Neural progenitor cell (in vitro differentiated cells): ENCODE measurements around the gene TRIM26.

ENCODE experiments used
- CTCF ChIP-seq: fragments of 200-600 bp; sonication (generic); IDR thresholded peaks from 2 replicates; pipeline ENCODE4 v1.5.1; 2017; ENCODE audit warnings: antibody characterized with exemption, mild to moderate bottlenecking
- EZH2phosphoT487 ChIP-seq: fragments of 200-600 bp; sonication (generic); IDR thresholded peaks from 2 replicates; pipeline ENCODE4 v1.6.1; 2017; ENCODE audit warnings: antibody characterized with exemption

- TF ChIP-seq CTCF, result no peak
- no peak for TF ChIP-seq EZH2phosphoT487
These were observed 53.0 kb downstream of the TRIM26 start for GRCh38 chr6:30160008-30160784.
